ENCODE data around the gene C10orf71. TPM values are rescaled to one million over a fixed set of nuclear protein-coding genes. Genes with fewer than 3 reads are reported as not detected.

C10orf71 gene
- total RNA-seq, 4 donors from 2014 or later, result not detected

DNA sequence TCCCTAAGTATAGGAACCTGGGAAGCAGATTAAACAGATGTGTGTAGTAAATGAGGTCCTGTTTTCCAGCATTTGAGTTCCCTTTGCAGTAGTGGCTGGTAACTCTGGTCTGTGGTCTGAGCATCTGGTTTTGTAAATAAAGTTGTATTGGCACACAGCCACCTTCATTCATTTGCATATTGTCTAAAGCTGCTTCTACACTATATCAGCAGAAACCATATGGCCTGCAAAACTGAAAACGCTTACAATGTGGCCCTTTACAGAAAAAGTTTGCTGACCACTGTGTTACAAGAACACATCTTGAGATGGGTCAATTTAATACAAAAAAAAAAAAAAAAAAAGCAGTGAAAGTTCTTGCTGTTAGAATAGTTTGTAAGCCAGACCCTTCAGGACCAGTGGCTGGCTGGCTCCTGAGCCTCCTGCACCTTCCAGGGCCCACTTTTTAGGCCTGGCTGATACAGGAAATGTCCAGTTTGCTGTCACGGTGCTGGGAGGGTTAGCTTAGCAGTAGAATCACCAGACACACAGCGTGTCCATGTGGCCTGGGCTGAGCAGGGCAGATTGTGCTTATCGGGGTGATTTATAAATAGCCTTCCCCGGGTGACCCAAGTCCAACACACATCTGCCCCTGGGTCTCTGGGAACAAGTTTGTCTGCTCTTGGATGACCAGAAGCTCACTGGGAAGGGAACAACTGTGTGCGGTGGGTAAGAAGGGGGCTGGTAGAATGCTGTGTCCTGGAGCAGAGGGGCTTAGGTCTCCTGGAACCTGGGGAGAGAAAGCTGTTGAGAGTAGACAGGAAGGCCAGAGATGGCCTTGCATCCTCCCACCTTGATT lies 1.4 kb downstream of the C10orf71 start:
- TF ChIP-seq CTCF (IDR thresholded peaks at IDR 0.05; ENCODE audit: low read depth), result no peak

DNA sequence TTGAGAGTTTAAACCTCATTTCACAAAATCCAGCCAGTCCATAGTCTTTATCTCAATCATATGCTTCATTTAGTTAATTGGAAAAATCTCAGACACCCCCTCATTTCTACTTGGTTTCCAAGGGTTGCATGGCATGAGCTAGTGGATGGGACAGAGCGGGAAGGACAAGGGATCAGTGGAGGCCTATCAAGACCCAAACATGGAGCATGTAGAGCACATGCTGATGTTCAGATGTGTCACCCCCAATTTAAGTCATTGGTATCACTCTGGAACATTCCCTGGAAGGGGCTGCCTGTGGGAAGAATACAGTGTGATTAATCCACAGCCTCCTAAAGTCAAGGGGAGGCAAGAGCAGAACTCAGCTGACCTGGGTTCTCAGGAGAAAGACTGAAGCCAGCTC lies 2.3 kb downstream of the C10orf71 start:
- TF ChIP-seq CTCF (IDR thresholded peaks at IDR 0.05; ENCODE audit: low read depth), result no peak

DNA sequence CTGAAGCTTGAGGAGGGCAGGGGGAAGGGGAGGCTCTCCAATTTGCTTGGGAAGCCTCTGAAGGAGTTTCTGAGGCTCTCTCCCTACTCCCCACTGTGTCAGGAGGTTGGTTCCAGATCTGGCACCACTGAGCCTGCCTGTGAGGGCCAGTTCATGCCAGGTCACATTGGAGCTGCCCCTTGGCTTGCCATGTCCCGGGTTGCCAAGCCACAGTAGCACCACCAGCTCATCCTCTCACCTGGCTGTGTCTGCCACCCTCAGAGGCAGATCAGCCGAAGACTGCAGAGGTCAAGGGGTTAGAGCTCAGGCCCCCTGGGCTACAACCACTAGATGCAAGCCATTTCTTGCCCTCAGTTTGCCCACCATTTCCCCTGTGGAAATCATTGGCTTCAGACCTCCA lies 3.1 kb downstream of the C10orf71 start:
- no peak for TF ChIP-seq CTCF (IDR thresholded peaks at IDR 0.05; ENCODE audit: low read depth)

DNA sequence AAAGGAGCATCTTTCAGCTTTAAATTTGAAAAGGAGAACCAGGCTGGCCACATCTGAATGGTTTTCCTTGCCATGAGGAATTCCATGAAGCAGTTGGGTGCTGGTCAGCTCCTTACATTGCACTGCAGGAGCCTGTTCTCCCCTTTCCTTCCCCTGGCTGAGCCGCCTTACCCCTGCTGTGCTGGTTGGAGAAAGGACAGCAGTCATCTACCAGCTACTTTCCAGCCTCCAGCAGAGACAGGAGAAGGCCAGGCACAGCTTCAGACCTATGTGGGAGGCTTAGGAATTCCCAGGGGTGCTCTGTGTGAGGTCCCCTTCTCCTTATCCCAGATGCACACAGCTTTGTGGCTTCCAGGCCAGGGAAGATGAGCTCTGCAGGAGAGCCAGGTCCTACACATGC lies 4.7 kb downstream of the C10orf71 start:
- no peak for TF ChIP-seq CTCF (IDR thresholded peaks at IDR 0.05; ENCODE audit: low read depth)

DNA sequence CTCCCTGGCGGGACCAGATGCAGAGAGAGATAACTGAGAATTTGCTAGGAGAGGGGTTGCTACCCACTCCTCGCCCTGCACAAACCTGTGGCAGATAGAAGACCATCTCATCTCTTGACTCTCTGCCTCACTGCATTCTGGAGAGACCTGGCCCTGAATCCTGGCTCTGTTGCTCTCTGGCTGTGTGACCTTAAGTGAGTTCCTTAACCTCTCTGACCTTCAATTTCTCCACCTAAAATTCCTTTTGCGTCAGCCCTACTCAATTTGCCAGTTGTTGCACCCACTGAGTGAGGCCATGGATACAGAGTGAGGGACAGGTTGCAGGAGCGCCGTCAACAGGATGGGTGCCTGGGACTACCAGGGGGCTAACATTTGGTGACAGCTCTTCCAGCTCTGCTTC lies 5.2 kb downstream of the C10orf71 start:
- TF ChIP-seq CTCF (IDR thresholded peaks at IDR 0.05; ENCODE audit: low read depth), result no peak

- TF ChIP-seq CTCF (IDR thresholded peaks at IDR 0.05; ENCODE audit: low read depth), result no peak
Measured at GRCh38 chr10:49307921-49308320, 9.0 kb downstream of the C10orf71 start.

DNA sequence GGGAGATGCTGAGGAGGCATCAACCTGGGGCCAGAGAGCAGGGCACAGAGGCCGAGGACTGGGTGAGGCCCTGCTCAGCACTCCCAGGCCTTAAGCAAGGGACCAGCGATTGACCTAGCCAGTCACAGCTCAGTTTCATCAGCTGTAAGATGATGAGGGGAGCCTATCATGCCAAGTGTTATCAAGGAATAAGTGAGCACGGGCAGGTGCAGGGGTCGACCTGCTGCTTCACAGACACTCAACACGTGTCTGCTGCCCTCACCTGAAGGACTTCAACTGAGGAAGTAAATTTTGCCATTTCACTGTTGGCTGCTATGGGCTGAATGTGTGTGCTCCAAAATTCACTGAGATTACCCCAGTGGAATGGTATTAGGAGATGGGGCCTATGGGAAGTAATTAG lies 9.9 kb downstream of the C10orf71 start:
- TF ChIP-seq CTCF (IDR thresholded peaks at IDR 0.05; ENCODE audit: low read depth), result no peak
